Stimulated activated naive CD8-positive, alpha-beta T cell treated with anti-CD3 and anti-CD28 coated beads, Interleukin-15, Interleukin-2, amounts not matched to agents 100 ng/mL and 50 ng/mL, for 24 hours (primary cell): ENCODE results near the gene EIF2S2.

Experiments
- H3K27ac Mint-ChIP-seq: one replicate; pipeline ENCODE4 v1.8.0; 2021; ENCODE audit warnings: mild to moderate bottlenecking, mixed read lengths
- H3K27me3 Mint-ChIP-seq: one replicate; pipeline ENCODE4 v1.8.0; 2021; ENCODE audit warnings: mixed read lengths
- H3K36me3 Mint-ChIP-seq: one replicate; pipeline ENCODE4 v1.8.0; 2021; ENCODE audit warnings: low read depth, mixed read lengths
- H3K4me1 Mint-ChIP-seq: one replicate; pipeline ENCODE4 v1.8.0; 2021; ENCODE audit warnings: low read depth, mixed read lengths
- H3K4me3 Mint-ChIP-seq: one replicate; pipeline ENCODE4 v1.8.0; 2021; ENCODE audit warnings: mild to moderate bottlenecking, mixed read lengths
- H3K9me3 Mint-ChIP-seq: one replicate; pipeline ENCODE4 v1.8.0; 2021; ENCODE audit warnings: mixed read lengths

The EIF2S2 gene

DNA sequence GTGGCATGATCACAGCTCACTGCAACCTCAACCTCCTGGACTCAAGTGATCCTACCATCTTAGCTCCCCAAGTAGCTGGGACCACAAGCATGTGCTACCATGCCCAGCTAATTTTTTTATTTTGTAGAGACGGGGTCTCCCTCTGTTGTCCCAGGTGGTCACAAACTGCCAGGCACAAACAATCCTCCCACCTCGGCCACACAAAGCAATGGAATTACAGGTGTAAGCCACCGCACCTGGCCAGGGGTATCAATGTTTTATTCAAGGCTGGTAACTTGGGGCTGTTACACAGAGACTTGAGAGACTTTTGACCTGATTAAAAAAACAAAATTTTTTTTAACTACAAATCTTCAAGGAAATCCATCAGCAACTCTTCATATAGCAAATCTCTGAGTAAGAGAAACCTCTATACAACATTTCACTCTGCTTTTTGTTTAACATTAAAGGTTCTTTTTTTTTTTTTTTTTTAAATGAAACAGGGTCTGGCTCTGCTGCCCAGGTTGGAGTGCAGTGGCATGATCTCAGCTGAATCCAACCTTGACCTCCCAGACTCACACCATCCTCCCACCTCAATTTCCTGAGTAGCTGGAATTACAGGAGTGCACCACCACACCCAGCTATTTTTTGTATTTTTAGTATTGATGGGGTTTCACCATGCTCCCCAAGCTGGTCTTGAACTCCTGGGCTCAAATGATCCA lies 5.9 kb downstream of the EIF2S2 start:
- H3K27me3 Mint-ChIP-seq, result no peaks in the 10 kb centered on the region
- H3K9me3 Mint-ChIP-seq, result no peaks in the 10 kb centered on the region
- H3K27ac Mint-ChIP-seq, result peak overlapping the region; percentile 63
- H3K4me3 Mint-ChIP-seq, result no peak overlapping the region
- H3K4me1 Mint-ChIP-seq, result peaks cover 85% of the 10 kb centered on the region
- peaks cover 91% of the 10 kb centered on the region for H3K36me3 Mint-ChIP-seq

DNA sequence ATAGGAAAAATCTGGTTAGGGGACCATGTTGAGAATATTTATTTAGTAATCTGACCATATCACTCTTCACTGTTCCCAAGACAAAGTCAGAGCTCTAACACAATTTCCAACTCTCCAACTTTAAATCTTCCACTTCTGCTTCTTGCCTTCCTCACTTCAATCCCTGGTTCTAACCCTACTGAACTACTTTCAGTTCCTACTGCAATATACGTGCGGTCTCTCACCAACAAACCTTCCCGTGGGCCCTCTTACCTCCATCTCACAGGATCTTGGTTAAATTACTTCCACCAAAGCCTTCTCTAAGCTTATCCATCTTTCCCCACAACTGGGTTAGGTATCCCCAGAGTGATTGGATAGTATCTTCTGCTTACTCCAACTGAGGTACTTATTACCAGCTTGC lies 8.0 kb downstream of the EIF2S2 start:
- H3K27me3 Mint-ChIP-seq, result no peaks in the 10 kb centered on the region
- H3K27ac Mint-ChIP-seq, result peak overlapping the region; percentile 59
- peaks cover 73% of the 10 kb centered on the region for H3K4me1 Mint-ChIP-seq
- peaks cover 90% of the 10 kb centered on the region for H3K36me3 Mint-ChIP-seq
- no peaks in the 10 kb centered on the region for H3K9me3 Mint-ChIP-seq
- no peak overlapping the region for H3K4me3 Mint-ChIP-seq

DNA sequence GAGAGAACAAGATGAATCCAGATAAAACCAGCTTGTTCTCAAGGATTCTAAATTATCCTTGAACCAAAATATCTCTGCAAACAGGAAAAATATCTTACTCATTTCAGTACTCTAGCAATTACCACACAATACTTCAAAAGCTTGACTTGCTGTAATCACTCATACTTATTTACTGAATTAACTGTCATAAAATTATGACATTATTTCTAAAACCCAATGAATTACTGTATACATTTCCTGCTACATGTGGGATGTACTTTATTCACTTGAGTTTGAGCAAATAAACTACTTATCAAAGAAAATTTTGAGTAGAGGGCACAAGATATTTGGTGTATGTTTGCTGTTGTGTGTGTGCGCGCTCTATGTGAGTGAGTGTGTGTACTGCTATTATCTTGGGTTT lies 9.7 kb downstream of the EIF2S2 start:
- H3K27ac Mint-ChIP-seq, result peak overlapping the region; percentile 66
- no peak overlapping the region for H3K4me3 Mint-ChIP-seq
- H3K36me3 Mint-ChIP-seq, result peaks cover 88% of the 10 kb centered on the region
- H3K9me3 Mint-ChIP-seq, result no peaks in the 10 kb centered on the region
- peaks cover 57% of the 10 kb centered on the region for H3K4me1 Mint-ChIP-seq
- no peaks in the 10 kb centered on the region for H3K27me3 Mint-ChIP-seq

DNA sequence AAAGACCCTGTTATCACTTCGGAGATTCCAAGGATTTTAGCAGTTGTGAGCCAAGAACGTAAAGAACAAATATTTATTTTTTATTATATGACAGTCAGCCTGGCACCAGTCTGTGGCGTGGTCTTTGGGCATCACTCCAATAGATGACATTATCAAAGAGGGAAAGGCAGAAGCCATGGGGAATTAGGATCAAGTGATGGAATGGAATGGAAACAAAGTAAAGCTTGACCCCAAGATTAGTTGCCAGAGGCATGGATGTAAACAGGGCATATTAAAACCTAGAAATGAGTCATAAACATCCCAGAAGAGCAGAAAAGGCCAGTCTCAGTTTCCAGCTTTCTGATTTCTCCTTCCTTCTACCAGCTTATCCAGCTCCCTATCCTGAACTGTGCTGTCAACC lies 11.5 kb downstream of the EIF2S2 start:
- Mint-ChIP-seq H3K4me1 (peaks cover 42% of the 10 kb centered on the region), H3K27me3 (no peaks in the 10 kb centered on the region), H3K4me3 (no peak overlapping the region), H3K27ac (peak overlapping the region; percentile 21), H3K36me3 (peaks cover 92% of the 10 kb centered on the region), H3K9me3 (no peaks in the 10 kb centered on the region)

DNA sequence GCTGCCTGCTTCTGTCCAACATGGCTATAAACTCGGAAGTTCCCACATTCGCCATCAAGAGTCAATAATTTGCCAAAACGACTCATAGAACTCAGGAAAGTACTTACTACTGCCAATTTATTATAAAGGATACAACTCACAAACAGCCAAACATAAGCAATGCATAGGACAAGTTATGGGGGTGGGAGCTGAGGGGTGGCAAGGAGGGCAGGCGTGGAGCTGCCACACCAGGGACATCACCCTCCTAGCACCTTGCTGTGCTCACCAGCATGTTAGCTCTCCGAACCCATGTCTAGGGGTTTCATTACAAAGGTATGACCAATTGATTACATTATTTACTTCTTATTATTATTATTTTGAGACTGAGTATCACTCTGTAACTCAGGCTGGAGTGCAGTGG lies 12.4 kb downstream of the EIF2S2 start:
- Mint-ChIP-seq H3K36me3 (peaks cover 84% of the 10 kb centered on the region), H3K4me1 (peaks cover 33% of the 10 kb centered on the region), H3K27me3 (no peaks in the 10 kb centered on the region), H3K4me3 (no peak overlapping the region), H3K9me3 (no peaks in the 10 kb centered on the region), H3K27ac (peak overlapping the region; percentile 70)

DNA sequence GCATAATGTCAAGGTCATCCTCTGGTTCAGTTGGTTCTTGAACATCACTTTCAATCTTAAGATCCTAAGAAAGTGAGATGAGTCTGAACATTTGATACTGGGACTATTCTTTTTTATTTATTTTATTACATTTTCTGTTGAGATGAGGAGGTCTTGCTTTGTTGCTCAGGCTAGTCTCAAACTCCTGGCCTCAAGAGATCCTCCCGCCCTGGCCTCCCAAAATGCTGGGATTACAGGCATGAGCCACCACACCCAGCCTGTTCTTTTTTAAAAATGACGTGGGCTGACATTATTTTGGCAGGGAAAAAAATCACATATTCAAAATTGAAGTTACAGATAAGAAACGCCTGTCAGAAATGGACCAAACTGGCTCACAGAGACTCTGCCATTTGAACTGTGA lies 13.5 kb downstream of the EIF2S2 start:
- Mint-ChIP-seq H3K4me3 (no peak overlapping the region), H3K27ac (no peak overlapping the region), H3K9me3 (no peaks in the 10 kb centered on the region), H3K27me3 (no peaks in the 10 kb centered on the region), H3K4me1 (peaks cover 26% of the 10 kb centered on the region), H3K36me3 (peaks cover 82% of the 10 kb centered on the region)

DNA sequence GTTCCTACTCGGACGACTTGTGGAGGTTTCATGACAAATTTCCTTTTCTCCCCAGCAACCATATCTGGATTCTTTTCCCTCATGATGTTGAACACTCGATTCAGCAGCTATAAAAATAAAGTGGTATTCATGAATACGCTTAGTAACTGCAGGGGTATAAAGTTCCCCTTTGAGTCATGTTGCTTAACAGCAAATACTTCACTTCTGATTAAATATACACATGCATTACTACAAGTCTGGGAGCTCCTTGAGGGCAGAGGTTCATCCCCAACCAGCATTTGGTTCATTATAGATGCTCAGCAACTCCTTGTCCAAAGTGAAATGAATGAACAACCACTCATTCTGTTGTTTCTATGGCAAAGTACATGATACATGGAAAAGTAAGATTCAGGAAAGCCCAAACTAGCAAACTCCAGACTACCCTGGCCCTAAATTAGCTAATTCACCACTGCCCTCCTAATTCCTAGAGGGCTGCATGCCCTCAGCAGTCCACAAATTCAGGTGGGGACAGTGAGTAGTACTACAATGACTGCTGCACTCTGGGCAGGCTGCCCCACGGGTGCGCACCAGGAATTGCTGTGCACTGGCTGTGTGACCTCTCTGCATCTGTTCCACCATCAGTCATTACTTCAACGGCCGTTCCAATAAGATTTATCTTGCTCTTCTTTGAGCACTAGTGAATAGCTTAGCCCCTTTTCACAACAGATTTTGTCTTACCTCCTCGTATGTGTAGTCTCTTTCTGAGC lies 15.2 kb downstream of the EIF2S2 start:
- Mint-ChIP-seq H3K4me3 (no peak overlapping the region), H3K4me1 (peaks cover 11% of the 10 kb centered on the region), H3K27me3 (no peaks in the 10 kb centered on the region), H3K27ac (peak overlapping the region; percentile 66), H3K9me3 (no peaks in the 10 kb centered on the region), H3K36me3 (peaks cover 82% of the 10 kb centered on the region)

DNA sequence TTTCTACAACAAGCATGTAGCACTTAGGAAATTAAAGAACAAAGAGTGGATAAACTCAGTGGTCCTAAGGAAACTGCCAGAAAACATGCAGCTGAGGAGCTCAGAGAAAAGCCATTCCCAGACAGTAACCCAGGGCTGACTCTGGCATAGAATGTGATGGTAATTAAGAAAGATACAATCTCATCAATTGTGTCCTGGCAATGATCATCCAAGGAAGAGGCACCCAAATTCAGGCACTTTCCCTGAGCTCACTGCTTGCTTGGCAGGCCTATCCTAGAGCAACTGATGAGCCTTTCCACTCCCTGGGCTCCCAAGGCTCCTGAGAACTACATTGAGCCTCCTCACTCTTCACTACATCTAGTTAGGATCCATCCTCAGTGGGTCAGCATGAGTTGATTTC lies 16.2 kb downstream of the EIF2S2 start:
- Mint-ChIP-seq H3K36me3 (peaks cover 79% of the 10 kb centered on the region), H3K27ac (no peak overlapping the region), H3K9me3 (no peaks in the 10 kb centered on the region), H3K4me1 (peaks cover 8% of the 10 kb centered on the region), H3K4me3 (no peak overlapping the region), H3K27me3 (no peaks in the 10 kb centered on the region)

DNA sequence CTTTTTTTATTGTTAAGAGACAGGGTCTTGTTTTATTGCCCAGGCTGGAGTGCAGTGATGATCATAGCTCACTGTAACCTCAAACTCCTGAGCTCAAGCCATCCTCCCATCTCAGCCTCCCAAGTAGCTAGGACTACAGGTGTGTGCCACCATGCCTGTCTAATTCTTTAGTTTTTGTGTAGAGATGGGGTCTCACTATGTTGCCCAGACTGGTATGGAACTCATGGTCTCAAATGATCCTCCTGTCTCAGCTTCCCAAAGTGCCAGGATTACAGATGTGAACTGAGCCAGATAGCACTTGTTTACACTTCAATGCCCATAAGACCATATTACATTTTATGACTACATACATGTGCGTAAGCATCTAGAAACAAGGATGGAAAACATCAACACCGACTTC lies 18.1 kb downstream of the EIF2S2 start:
- H3K27me3 Mint-ChIP-seq, result no peaks in the 10 kb centered on the region
- no peak overlapping the region for H3K4me3 Mint-ChIP-seq
- H3K27ac Mint-ChIP-seq, result peak overlapping the region; percentile 37
- H3K4me1 Mint-ChIP-seq, result peaks cover 4% of the 10 kb centered on the region
- H3K9me3 Mint-ChIP-seq, result no peaks in the 10 kb centered on the region
- peaks cover 79% of the 10 kb centered on the region for H3K36me3 Mint-ChIP-seq

DNA sequence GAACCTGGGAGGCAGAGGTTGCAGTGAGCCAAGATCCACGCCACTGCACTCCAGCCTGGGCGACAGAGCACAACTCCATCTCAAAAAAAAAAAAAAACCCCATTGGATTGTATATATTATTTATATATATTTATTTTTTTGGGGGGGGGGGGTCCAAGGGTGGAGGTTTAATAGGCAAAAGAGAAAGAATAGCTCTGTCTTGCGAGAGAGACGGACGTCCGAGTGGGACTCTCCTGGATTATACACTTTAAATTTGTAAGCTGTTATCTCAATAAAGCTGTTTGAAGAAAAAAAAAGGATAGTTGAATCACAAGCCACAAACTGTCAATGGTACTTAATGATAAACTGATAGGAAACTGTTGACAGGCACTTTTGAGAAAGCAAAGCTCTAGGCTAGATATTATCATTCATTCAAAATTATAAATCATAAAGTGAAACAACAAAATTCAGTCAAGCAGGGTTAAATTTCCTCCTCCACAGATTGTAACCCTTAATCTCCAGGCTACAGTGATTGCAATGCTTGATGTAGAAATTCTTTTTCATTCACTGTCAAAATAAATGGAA lies 20.3 kb downstream of the EIF2S2 start:
- Mint-ChIP-seq H3K27me3 (no peaks in the 10 kb centered on the region), H3K9me3 (no peaks in the 10 kb centered on the region), H3K36me3 (peaks cover 82% of the 10 kb centered on the region), H3K4me1 (peaks cover 6% of the 10 kb centered on the region), H3K4me3 (no peak overlapping the region), H3K27ac (no peak overlapping the region)

DNA sequence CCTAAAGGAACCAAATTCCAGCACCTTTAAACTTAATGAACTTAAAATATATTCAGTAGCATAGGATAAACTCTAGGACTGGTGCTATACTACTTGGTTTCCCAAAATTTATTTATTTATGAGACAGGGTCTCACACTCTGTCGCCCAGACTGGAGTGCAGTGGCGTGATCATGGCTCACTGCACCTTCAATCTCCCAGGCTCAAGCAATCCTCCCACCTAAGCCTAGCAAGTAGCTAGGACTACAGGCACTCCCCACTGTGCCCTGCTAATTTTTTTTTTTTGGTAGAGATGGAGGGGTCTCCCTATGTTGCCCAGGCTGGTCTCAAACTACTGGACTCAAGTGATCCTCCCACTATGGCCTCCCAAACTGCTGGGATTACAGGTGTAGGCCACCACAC lies 21.4 kb downstream of the EIF2S2 start:
- H3K27me3 Mint-ChIP-seq, result no peaks in the 10 kb centered on the region
- H3K9me3 Mint-ChIP-seq, result no peaks in the 10 kb centered on the region
- peaks cover 6% of the 10 kb centered on the region for H3K4me1 Mint-ChIP-seq
- no peak overlapping the region for H3K4me3 Mint-ChIP-seq
- H3K36me3 Mint-ChIP-seq, result peaks cover 78% of the 10 kb centered on the region
- H3K27ac Mint-ChIP-seq, result peak overlapping the region; percentile 19

DNA sequence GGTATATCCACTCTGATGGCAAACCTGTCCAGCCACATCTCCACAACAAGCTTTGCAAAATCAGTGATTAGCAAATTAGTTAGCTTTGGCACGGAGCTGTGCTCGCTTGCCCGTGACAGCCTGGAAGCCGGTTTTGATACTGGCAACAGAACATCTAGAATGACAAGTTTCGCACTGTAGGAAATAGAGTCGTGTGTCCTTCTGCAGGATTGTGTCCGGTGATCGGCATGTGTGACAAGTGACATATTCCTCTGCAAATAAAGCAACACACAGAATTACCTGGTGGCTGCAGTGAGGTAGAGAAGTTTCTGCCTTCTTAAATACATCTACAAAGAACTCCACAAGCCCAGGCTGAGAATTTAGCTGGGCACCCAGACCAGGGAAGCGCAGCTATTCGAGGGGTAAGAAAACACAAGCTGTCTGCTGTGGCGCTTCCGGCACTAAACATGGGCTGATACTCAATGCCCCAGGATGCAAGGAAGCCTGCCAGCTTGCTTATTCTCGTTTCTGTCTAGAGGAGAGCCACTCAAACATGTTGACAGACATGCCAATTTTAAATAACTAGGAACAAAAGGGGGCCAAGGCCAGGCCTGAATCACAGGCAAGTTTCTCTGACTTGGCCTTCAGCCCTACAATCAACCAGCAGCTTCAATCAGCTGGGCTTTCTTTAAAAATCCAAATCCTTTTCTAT lies 22.2 kb downstream of the EIF2S2 start:
- no peak overlapping the region for H3K4me3 Mint-ChIP-seq
- H3K27ac Mint-ChIP-seq, result peak overlapping the region; percentile 49
- peaks cover 6% of the 10 kb centered on the region for H3K4me1 Mint-ChIP-seq
- no peaks in the 10 kb centered on the region for H3K9me3 Mint-ChIP-seq
- H3K27me3 Mint-ChIP-seq, result no peaks in the 10 kb centered on the region
- H3K36me3 Mint-ChIP-seq, result peaks cover 82% of the 10 kb centered on the region

DNA sequence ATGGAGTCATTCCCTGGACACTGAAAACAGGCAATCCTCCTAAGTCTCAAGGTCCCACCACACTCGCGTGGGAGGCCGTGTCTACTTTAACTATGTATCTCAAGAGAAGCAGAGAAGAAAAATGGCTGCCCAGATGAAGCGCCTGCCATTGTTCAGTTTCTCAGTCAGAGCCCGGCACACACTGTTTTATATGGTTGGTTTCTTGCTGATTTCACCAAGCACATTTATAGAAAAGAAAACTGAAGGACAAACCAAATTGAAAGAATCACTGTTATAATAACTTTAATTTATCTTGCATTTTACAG lies 22.9 kb downstream of the EIF2S2 start:
- Mint-ChIP-seq H3K27ac (peak overlapping the region; percentile 36), H3K36me3 (peaks cover 87% of the 10 kb centered on the region), H3K27me3 (no peaks in the 10 kb centered on the region), H3K9me3 (no peaks in the 10 kb centered on the region), H3K4me3 (no peak overlapping the region), H3K4me1 (peaks cover 6% of the 10 kb centered on the region)

DNA sequence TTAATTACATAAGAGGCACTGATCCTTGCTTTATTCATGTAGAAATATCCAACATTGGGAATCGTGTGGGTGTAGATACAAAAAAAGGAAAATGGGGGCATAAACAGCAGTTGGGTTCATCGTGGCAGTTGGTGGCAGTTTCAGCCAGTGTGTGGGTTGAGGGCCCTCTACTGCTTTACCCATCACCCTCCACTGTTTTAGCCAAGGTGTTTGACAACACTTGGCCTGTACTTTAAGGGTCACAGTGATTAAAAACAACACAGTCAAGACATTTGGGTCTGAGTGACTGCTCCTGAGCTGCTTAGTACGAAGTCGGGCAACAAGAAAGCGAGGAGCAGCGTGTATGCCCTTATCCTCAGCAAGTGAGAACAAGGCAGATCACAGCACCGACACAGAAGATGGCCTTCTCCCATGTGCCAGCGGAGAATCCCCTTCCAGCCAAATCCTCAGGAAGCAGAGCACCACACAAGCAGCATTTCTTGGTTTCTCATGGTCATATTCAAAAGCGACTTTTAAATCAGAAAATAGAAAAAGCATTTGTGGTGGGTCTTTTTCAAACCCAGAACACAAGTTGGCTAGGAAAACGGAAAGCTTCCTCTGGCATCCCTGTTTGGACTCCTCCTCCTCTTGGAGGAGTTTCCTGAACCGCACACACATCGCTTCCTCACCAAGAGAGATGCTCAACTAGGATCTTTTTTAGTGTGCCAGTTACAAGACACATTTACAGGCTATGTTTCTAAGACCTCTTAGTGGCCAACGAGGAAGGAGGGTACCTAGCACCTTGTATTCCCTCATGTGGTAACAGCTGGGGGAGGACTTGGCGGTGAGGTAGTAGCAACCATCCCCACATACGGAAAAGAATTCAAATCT lies 23.5 kb downstream of the EIF2S2 start:
- Mint-ChIP-seq H3K9me3 (no peaks in the 10 kb centered on the region), H3K27me3 (no peaks in the 10 kb centered on the region), H3K4me3 (no peak overlapping the region), H3K4me1 (peaks cover 6% of the 10 kb centered on the region), H3K36me3 (peaks cover 87% of the 10 kb centered on the region), H3K27ac (peak overlapping the region; percentile 67)
